ENCODE data around the gene PLAC1. TPM values are rescaled to one million over a fixed set of nuclear protein-coding genes. Genes with fewer than 3 reads are reported as not detected.

Gene PLAC1
- polyA plus RNA-seq, 12 donors: 0.76 to 4.0 (median 2.0) TPM; not detected in 2

- no peak for DNase-seq
Measured at GRCh38 chrX:134588806-134589205, 69.5 kb downstream of the PLAC1 start.

- no peak for DNase-seq
Measured at GRCh38 chrX:134580907-134581306, 77.4 kb downstream of the PLAC1 start.

GRCh38 chrX:134573683-134574035 lies 84.6 kb downstream of the PLAC1 start:
- no peak for DNase-seq

GRCh38 chrX:134572816-134573682 lies 85.2 kb downstream of the PLAC1 start:
- no peak for DNase-seq

GRCh38 chrX:134571796-134572195 lies 86.5 kb downstream of the PLAC1 start:
- DNase-seq: peak; percentile 59

GRCh38 chrX:134570899-134571298 lies 87.4 kb downstream of the PLAC1 start:
- no peak for DNase-seq

- DNase-seq: no peak
Measured at GRCh38 chrX:134570509-134570846, 87.8 kb downstream of the PLAC1 start.

- DNase-seq: no peak
Measured at GRCh38 chrX:134569306-134569705, 89.0 kb downstream of the PLAC1 start.

GRCh38 chrX:134568285-134569016 lies 89.8 kb downstream of the PLAC1 start:
- DNase-seq: no peak

GRCh38 chrX:134566506-134566905 lies 91.8 kb downstream of the PLAC1 start:
- DNase-seq: no peak

- DNase-seq: no peak
Measured at GRCh38 chrX:134562002-134562401, 96.3 kb downstream of the PLAC1 start.

- no peak for DNase-seq
Measured at GRCh38 chrX:134558133-134558532, 100.1 kb downstream of the PLAC1 start.

GRCh38 chrX:134554291-134554690 lies 104.0 kb downstream of the PLAC1 start:
- DNase-seq: no peak

- DNase-seq: no peak
Measured at GRCh38 chrX:134552351-134552750, 105.9 kb downstream of the PLAC1 start.

- no peak for DNase-seq
Measured at GRCh38 chrX:134551376-134552048, 106.8 kb downstream of the PLAC1 start.

GRCh38 chrX:134548257-134549201 lies 109.7 kb downstream of the PLAC1 start:
- no peak for DNase-seq

GRCh38 chrX:134547047-134547679 lies 111.1 kb downstream of the PLAC1 start:
- no peak for DNase-seq

GRCh38 chrX:134546187-134546586 lies 112.1 kb downstream of the PLAC1 start:
- DNase-seq: no peak

GRCh38 chrX:134545510-134545909 lies 112.8 kb downstream of the PLAC1 start:
- DNase-seq: no peak

GRCh38 chrX:134544513-134545151 lies 113.6 kb downstream of the PLAC1 start:
- no peak for DNase-seq

- DNase-seq: no peak
Measured at GRCh38 chrX:134544135-134544512, 114.1 kb downstream of the PLAC1 start.
